GM12874 (cell line): ENCODE results near the gene RABGAP1L.

Experiments used
- CTCF ChIP-seq: IDR thresholded peaks from 2 replicates; pipeline ENCODE4 v1.5.1; 2011; ENCODE audit warnings: low read depth, mild to moderate bottlenecking, control low read depth, low read length, moderate library complexity; ENCODE audit not compliant: insufficient read depth

RABGAP1L gene

GRCh38 chr1:174266476-174266875, 107.2 kb downstream of the RABGAP1L start:
- no peak for TF ChIP-seq CTCF

DNA sequence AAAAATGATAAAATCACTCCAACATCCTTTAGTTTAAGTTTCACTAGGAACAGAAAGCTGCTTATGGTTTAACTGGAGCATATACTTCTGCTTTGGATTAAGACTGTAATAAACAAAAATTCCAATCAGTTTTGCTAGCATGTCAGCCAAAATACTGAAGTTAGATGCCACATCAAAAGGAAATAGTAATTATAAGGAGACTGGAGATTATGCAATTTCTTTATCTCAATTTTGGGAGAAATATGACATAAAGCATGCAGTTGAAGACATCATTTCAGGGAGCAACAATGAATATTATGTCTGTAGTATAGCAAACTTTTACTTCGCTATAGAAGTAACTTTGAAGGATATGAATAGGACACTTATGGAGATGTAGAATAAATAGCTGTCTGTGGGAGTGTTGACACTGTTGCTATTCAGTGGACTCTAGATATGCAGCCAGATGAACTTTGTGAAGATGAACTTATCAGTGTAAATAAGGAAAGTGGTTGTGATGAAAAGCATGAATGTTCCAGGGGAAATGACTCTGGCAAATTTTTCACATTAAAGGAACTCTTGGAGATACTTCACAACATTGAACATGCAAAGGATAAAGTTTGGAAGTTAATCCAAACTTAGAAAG, 107.8 kb downstream of the RABGAP1L start:
- TF ChIP-seq CTCF: no peak

DNA sequence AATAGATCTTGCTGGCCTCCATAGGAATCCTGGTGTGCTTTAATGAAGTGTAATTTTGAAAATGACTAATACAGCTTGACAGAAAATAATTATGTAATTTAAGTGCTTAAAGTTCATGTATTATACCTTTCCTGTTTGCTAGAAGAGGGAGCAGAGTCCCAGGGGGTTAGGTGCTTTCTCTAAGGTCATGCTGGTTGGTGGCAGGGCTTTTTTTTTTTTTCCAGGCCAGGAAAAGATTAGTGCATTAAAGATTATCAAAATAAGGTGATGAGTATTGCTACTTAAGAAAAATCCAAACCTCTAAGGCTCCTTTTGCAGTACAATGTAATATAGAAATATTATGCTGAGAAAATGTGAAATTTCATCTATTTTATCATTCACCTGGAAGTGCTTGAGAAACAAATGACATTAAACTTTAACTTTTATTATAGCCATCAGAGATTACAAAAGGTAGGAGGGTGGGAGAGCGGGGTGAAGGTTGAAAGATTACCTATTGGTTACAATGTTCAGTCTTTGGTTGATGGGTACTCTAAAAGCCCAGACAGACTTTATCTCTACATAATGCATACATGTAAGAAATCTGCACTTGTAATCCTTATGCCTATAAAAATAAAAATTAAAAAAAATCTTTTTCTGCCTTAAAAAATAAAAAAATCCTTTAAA, 110.8 kb downstream of the RABGAP1L start:
- TF ChIP-seq CTCF: no peak

GRCh38 chr1:174273190-174273589, 113.9 kb downstream of the RABGAP1L start:
- no peak for TF ChIP-seq CTCF

- no peak for TF ChIP-seq CTCF
Measured at GRCh38 chr1:174273776-174274175, 114.5 kb downstream of the RABGAP1L start.

DNA sequence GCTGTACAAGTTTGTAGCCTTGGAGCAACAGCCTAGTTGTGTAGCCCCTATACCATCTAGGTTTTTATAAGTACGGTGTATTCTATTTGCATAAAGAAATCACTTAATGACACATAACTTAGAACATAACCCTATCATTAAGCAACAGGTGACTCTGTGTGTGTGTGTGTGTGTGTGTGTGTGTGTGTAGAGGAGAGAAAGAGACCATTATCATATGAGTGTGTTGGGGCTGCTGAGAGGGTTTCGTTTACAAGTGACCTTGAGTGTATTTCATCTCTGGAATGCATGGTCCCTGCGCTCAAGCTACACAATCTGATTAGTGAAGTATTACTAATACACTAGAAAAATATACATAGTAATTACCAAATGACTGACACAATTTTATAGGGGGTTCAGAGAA, 115.1 kb downstream of the RABGAP1L start:
- no peak for TF ChIP-seq CTCF

- no peak for TF ChIP-seq CTCF
Measured at GRCh38 chr1:174274884-174275283, 115.6 kb downstream of the RABGAP1L start.
